Muscle of leg (tissue), 11 donors: ENCODE measurements around the gene CHCHD6. TPM values are rescaled to one million over a fixed set of nuclear protein-coding genes. Genes with fewer than 3 reads are reported as not detected.
A peak's percentile ranks its signal among the peaks of the same experiment; 100 is the strongest.

Source experiments
- DNase-seq: peaks from one replicate; pipeline ENCODE4 v3.0.0; 2013
- H3K27ac ChIP-seq: one replicate; pipeline ENCODE4 v1.5.1; 2013; ENCODE audit warnings: mild to moderate bottlenecking, low read length, control low read depth
- H3K27me3 ChIP-seq: one replicate; pipeline ENCODE4 v1.6.1; 2013; ENCODE audit warnings: low read length; ENCODE audit not compliant: control insufficient read depth, insufficient read depth
- H3K36me3 ChIP-seq: one replicate; pipeline ENCODE4 v1.6.1; 2013; ENCODE audit warnings: low read length; ENCODE audit not compliant: control insufficient read depth, insufficient read depth
- H3K4me1 ChIP-seq: one replicate; pipeline ENCODE4 v1.6.1; 2013; ENCODE audit warnings: low read length; ENCODE audit not compliant: control insufficient read depth, insufficient read depth
- H3K4me3 ChIP-seq: one replicate; pipeline ENCODE4 v1.5.1; 2013; ENCODE audit warnings: low read length, control low read depth
- H3K9me3 ChIP-seq: replicated peaks from 2 replicates; pipeline ENCODE4 v1.6.1; 2013; ENCODE audit warnings: low read depth, low read length; ENCODE audit not compliant: control insufficient read depth
- WGBS: methylation state at CpG from one replicate; pipeline ENCODE4 v1.1.5; 2013; ENCODE audit warnings: missing lambda C conversion rate; ENCODE audit not compliant: insufficient coverage; 5-methylcytosine and 5-hydroxymethylcytosine counted together
- polyA plus RNA-seq, 8 donors: library from polyadenylated mRNA; unstranded; fragments of 120-200 nt; gene quantifications; one replicate each; pipeline versions ENCODE4 v1.2.1 to v1.2.3, GENCODE V29; 2013; ENCODE audit warnings: inconsistent platforms in 1 of 8, low replicate concordance in 1 of 8; ENCODE audit not compliant: insufficient read length in 8 of 8, insufficient read depth in 1 of 8
- total RNA-seq: library from RNA; stranded (reverse); fragments of 120-200 nt; gene quantifications from one replicate; pipeline ENCODE4 v1.2.4, GENCODE V29; 2013

The CHCHD6 gene
- total and polyA plus RNA-seq, 9 donors, result 7.3 to 11.8 (median 8.7) TPM

DNA sequence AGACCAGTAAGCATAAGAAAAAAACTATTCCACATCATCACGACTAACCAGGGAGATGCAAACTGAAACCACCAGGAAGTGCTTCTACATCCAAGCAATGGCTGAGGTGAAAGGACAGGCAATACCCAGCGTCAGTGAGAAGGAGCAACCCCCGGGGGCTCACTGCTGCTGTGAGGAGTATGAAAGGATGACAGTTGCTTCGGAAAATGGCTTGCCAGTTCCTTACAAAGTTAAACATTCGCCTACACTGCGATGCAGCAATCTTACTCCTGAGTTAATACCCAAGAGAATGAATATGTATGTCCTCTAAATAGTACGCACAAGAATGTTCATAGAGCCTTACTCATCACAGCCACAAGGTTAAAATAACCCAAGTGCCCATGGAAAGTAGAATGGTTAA, 265.5 kb downstream of the CHCHD6 start:
- Histone ChIP-seq H3K4me3 (no peak overlapping the region), H3K36me3 (no peaks in the 10 kb centered on the region), H3K27me3 (peaks cover 5% of the 10 kb centered on the region), H3K27ac (no peak overlapping the region), H3K9me3 (peaks cover 7% of the 10 kb centered on the region), H3K4me1 (peaks cover 17% of the 10 kb centered on the region)
- WGBS, result 20% methylated on average over 1 of the region's 7 CpGs
- DNase-seq, result peak; percentile 22

DNA sequence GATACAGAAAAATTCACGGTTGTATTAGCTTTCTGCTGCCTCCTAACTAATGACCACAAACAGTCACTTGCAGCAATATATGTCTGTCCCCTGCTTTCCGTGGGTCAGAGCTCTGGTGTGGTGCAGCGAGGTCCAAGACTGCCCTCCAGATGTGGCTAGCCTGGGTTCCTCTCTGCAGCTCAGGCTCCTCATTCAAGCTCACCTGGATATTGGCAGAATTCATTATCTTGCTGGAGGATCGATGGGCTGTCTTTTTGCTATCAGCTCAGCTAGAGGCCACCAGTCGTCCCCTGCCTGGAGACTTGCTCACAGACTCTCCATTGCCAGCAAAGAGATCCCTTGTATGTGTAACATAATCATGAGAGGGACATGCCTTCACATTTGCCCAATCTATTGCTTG, 266.1 kb downstream of the CHCHD6 start:
- Histone ChIP-seq H3K4me1 (peaks cover 12% of the 10 kb centered on the region), H3K27me3 (peaks cover 5% of the 10 kb centered on the region), H3K27ac (no peak overlapping the region), H3K36me3 (no peaks in the 10 kb centered on the region), H3K4me3 (no peak overlapping the region), H3K9me3 (peaks cover 12% of the 10 kb centered on the region)
- no peak for DNase-seq
- 55% methylated on average over 3 of the region's 5 CpGs for WGBS

DNA sequence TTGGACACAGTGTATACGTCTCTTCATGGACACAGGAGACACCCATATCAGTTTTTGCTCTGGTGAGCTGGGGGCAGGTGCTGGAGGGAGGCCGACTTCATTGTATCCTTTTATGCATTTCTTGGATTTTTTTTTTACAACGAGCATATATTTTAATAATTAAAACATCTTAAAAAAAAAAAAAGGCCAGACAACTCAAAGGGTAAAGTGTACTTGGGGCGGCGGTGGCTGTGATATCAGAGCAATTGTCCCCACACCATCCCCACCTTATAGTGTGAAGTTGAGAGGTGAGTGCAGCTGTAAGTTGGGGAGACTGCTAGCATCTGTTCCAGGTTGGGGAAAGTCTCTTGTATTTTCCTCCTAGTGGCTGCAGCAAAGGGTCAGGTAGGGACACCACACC, 266.9 kb downstream of the CHCHD6 start:
- H3K36me3 ChIP-seq, result no peaks in the 10 kb centered on the region
- no peak overlapping the region for H3K27ac ChIP-seq
- peaks cover 12% of the 10 kb centered on the region for H3K9me3 ChIP-seq
- peaks cover 11% of the 10 kb centered on the region for H3K4me1 ChIP-seq
- DNase-seq, result no peak
- no peak overlapping the region for H3K4me3 ChIP-seq
- 100% methylated on average over 1 of the region's 5 CpGs for WGBS
- no peaks in the 10 kb centered on the region for H3K27me3 ChIP-seq

DNA sequence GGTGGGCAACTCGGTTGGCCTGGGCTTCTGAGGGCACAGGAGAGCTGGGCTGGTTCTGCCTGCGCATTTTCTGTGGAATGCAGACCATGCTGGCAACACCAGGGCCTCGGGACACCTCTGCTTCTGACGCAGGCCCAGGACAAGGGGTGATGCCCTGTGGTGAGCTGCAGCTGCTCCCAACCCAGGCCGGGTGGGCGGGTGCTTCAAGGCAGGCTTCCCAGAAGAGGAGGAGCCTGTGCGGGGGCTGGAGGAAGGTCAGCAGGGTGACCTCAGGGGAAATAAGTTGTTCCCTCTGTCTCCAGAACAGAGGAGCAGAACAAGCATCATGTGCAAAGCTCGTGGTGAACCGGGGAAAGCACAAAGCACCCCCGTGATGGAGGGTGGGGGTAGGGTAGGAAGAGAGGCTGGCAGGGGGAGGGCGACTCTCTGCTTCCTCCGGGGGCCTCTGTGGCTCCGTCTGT, 267.9 kb downstream of the CHCHD6 start:
- H3K9me3 ChIP-seq, result peaks cover 12% of the 10 kb centered on the region
- H3K4me1 ChIP-seq, result peaks cover 11% of the 10 kb centered on the region
- H3K27me3 ChIP-seq, result no peaks in the 10 kb centered on the region
- peak; percentile 85 for DNase-seq
- no peaks in the 10 kb centered on the region for H3K36me3 ChIP-seq
- no peak overlapping the region for H3K27ac ChIP-seq
- no peak overlapping the region for H3K4me3 ChIP-seq
- 20% methylated on average over 9 of the region's 13 CpGs for WGBS

DNA sequence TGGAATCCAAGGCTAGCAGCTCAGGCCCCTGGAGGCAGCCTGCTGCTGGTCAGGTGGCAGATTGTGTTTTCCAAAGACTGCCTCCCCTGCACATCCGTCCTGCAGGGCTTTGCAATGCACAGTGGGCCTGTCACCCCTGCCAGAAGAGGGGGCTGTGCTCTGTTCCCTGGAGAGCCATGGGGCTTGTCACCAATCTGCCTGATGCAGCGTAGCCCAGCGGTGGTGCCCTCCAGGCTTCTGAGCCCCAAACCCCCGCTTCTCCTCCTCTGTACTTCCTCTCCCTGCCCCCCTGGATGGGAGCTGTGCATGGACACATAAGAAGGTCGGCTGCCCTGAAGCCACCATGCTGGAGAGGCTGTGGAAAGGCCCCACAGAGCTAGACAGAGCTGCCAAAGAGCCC, 268.8 kb downstream of the CHCHD6 start:
- Histone ChIP-seq H3K9me3 (peaks cover 12% of the 10 kb centered on the region), H3K36me3 (no peaks in the 10 kb centered on the region), H3K27me3 (no peaks in the 10 kb centered on the region), H3K4me1 (peaks cover 11% of the 10 kb centered on the region), H3K27ac (no peak overlapping the region), H3K4me3 (no peak overlapping the region)
- DNase-seq, result no peak
- WGBS, result 88% methylated on average over 2 of the region's 5 CpGs

DNA sequence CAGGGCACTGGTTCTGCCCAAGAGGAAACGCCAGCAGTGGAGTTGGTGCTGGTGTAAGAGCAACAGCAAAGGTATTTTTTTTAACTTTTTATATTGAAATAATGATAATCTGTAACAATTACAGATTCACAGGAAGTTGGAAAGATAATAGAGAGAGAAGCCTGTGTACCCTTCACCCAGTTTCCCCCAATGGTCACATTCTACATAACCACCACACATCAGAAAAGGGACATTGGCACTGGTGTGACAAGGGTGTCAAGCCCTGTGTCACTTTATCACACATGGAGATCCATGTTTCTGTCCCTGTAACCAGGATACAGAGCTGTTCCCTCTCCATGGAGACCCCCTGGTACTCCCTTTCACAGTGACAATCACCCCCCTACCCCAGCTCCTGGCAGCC, 269.8 kb downstream of the CHCHD6 start:
- H3K36me3 ChIP-seq, result no peaks in the 10 kb centered on the region
- WGBS, result no CpG with 5 or more reads among the region's 1 CpG
- H3K4me1 ChIP-seq, result peaks cover 11% of the 10 kb centered on the region
- H3K27me3 ChIP-seq, result peaks cover 5% of the 10 kb centered on the region
- H3K9me3 ChIP-seq, result peaks cover 12% of the 10 kb centered on the region
- H3K4me3 ChIP-seq, result no peak overlapping the region
- no peak for DNase-seq
- no peak overlapping the region for H3K27ac ChIP-seq

DNA sequence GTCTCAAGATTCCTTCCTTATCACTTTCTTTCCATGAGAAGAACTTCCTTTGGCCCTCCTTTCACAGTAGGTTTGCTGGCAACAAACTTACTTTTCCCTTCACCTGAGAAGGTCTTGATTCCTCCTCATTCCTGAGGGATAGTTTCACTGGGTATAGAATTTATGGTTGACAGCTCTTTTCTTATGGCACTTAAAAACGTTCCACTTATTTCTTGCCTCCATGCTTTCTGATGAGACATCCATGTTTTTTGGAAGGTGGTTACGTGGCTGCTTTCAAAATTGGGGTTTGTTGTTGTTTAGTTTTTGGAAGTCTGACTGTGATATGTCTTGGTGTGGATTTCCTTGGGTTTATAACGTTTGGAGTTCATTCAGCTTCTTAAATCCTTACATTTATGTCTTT, 270.7 kb downstream of the CHCHD6 start:
- H3K4me3 ChIP-seq, result no peak overlapping the region
- peaks cover 11% of the 10 kb centered on the region for H3K4me1 ChIP-seq
- no CpG with 5 or more reads among the region's 3 CpGs for WGBS
- H3K27ac ChIP-seq, result no peak overlapping the region
- DNase-seq, result no peak
- peaks cover 12% of the 10 kb centered on the region for H3K9me3 ChIP-seq
- H3K36me3 ChIP-seq, result no peaks in the 10 kb centered on the region
- H3K27me3 ChIP-seq, result peaks cover 12% of the 10 kb centered on the region

DNA sequence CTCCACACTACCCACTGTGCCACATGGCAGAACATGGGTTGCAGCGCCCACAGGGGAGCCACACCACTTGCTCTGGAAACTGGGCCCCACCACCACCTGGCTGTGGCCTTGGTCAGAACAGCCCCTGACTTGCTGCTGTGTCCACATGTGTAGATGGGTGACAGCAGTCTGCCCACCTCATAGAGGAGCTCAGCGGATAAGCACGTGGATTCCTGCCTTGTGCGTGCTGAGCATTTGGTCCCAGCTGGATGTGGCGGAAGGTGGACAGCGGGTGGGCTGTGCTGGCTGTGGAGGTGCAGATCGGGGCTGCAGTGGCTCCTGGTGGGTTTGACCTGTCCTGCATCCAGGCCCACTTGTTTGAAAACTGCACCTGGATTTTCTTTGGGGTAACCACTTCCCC, 272.9 kb downstream of the CHCHD6 start:
- peaks cover 12% of the 10 kb centered on the region for H3K9me3 ChIP-seq
- peaks cover 9% of the 10 kb centered on the region for H3K4me1 ChIP-seq
- no peak for DNase-seq
- no peak overlapping the region for H3K4me3 ChIP-seq
- no peak overlapping the region for H3K27ac ChIP-seq
- peaks cover 33% of the 10 kb centered on the region for H3K27me3 ChIP-seq
- H3K36me3 ChIP-seq, result no peaks in the 10 kb centered on the region
- WGBS, result 86% methylated on average over 6 of the region's 7 CpGs

DNA sequence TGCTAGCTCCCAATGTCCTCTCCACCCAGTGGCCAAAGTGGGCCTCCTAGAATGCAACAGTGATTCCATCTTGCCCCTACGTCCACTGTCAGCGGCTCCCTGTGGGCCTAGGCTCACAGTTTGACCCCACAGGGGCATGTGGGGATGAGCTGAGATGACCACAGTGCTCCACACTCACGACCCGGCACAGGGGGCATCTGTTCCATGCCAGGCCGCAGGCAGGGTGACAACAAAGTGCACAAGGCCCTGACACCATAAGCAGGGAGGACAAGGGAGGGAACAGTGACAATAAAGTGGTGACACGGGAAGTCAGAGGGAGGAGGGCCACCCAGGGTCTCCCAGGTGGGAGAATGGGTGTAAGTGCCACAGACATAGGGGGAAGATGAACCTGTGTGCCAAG, 273.8 kb downstream of the CHCHD6 start:
- no peaks in the 10 kb centered on the region for H3K36me3 ChIP-seq
- peaks cover 12% of the 10 kb centered on the region for H3K9me3 ChIP-seq
- no peak overlapping the region for H3K4me3 ChIP-seq
- H3K27ac ChIP-seq, result no peak overlapping the region
- WGBS, result 85% methylated on average over 5 of the region's 6 CpGs
- H3K4me1 ChIP-seq, result peaks cover 9% of the 10 kb centered on the region
- DNase-seq, result no peak
- peaks cover 41% of the 10 kb centered on the region for H3K27me3 ChIP-seq

DNA sequence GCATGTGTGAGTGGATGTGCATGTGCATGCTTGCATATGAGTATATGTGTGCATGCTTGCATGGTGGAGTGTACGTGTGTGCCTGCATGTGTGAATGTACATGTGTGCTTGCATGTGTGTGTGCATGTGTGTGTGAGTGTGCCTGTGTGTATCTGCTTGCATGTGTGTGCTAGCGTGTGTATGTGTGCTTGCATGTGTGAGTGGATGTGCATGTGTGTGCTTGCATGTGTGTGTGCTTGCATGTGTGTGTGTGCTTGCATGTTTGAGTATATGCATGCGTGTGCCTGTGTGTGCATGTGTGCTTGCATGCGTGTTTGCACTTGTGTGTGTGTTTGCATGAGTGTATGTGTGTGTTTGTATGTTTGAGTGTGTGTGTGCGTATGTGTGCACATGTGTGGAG, 274.3 kb downstream of the CHCHD6 start:
- Histone ChIP-seq H3K9me3 (peaks cover 12% of the 10 kb centered on the region), H3K27me3 (peaks cover 41% of the 10 kb centered on the region), H3K36me3 (no peaks in the 10 kb centered on the region), H3K4me1 (peaks cover 9% of the 10 kb centered on the region), H3K27ac (no peak overlapping the region), H3K4me3 (no peak overlapping the region)
- WGBS, result 93% methylated on average over 5 of the region's 5 CpGs
- no peak for DNase-seq

DNA sequence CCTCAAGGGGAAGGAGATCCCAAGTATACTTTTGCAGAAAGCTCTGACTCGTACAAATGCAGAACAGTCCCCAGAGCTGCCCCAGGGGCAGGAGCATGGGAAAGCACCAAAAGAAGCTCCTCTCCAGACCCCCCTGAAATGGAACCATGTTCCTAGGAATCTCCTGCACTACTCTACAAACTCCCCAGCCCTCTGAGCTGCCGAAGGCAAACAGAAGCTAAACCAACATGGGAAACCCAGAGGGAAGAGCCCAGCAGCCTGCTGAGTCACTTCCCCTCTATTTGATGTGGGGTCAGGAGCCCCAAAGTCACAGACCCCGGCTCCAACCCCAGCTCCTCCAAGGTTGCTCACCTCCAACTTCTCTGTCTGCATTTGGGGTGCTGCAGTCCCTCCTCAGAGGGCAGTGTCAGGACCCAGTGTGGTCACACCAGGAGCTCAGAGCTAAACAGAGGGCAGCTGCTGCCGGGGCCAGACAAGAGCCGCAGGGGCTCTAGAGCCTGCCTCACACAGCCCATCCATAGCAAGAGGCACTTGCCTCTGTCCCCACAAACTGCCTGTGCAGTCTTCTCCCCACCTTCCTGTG, 275.1 kb downstream of the CHCHD6 start:
- WGBS, result 61% methylated on average over 3 of the region's 5 CpGs
- no peak overlapping the region for H3K27ac ChIP-seq

More for the DNA sequence above, 275.1 kb downstream of the CHCHD6 start:
- no peak for DNase-seq
- H3K27me3 ChIP-seq, result peaks cover 46% of the 10 kb centered on the region
- H3K9me3 ChIP-seq, result peaks cover 9% of the 10 kb centered on the region
- H3K4me1 ChIP-seq, result peaks cover 11% of the 10 kb centered on the region
- no peaks in the 10 kb centered on the region for H3K36me3 ChIP-seq
- H3K4me3 ChIP-seq, result no peak overlapping the region
